Measurements from ENCODE around the gene NCBP2L. TPM values are rescaled to one million over a fixed set of nuclear protein-coding genes. Genes with fewer than 3 reads are reported as not detected.

The NCBP2L gene
- total RNA-seq, 2 experiments from 2014 or later, result not detected

- Mint-ChIP-seq H3K4me3 (no peak overlapping the region), H3K36me3 (ENCODE audit: low read depth) (no peaks in the 10 kb centered on the region), H3K27ac (no peak overlapping the region), H3K27me3 (ENCODE audit: low read depth) (no peaks in the 10 kb centered on the region), H3K9me3 (ENCODE audit: insufficient read depth) (no peaks in the 10 kb centered on the region), H3K4me1 (ENCODE audit: low read depth) (peaks cover 13% of the 10 kb centered on the region)
- no peak for DNase-seq
- ATAC-seq, result no peak
- ChIA-PET CTCF (interaction anchor here (1.0 kb wide), 1 partner anchor 22 kb away, joined by 3 read pairs; the partner anchor contains the start of gene NCBP2L), POLR2A (no interaction called here)
These were observed 21.8 kb upstream of the NCBP2L start for GRCh38 chrX:107755721-107756120.

GRCh38 chrX:107758231-107758766 lies 19.2 kb upstream of the NCBP2L start:
- H3K36me3 Mint-ChIP-seq (ENCODE audit: low read depth), result no peaks in the 10 kb centered on the region
- H3K9me3 Mint-ChIP-seq (ENCODE audit: insufficient read depth), result no peaks in the 10 kb centered on the region
- no peak for ATAC-seq
- peaks cover 13% of the 10 kb centered on the region for H3K4me1 Mint-ChIP-seq (ENCODE audit: low read depth)
- no peak for DNase-seq
- no peak overlapping the region for H3K27ac Mint-ChIP-seq
- no peak overlapping the region for H3K4me3 Mint-ChIP-seq
- ChIA-PET CTCF (no interaction called here), POLR2A (no interaction called here)
- H3K27me3 Mint-ChIP-seq (ENCODE audit: low read depth), result no peaks in the 10 kb centered on the region

GRCh38 chrX:107760304-107761077 lies 17.0 kb upstream of the NCBP2L start:
- Mint-ChIP-seq H3K27me3 (ENCODE audit: low read depth) (no peaks in the 10 kb centered on the region), H3K27ac (no peak overlapping the region), H3K4me1 (ENCODE audit: low read depth) (peaks cover 6% of the 10 kb centered on the region), H3K36me3 (ENCODE audit: low read depth) (no peaks in the 10 kb centered on the region), H3K4me3 (no peak overlapping the region), H3K9me3 (ENCODE audit: insufficient read depth) (no peaks in the 10 kb centered on the region)
- POLR2A ChIA-PET, result no interaction called here
- DNase-seq (no peak), ATAC-seq (no peak)
- CTCF ChIA-PET, result interaction anchor here (1.2 to 2.2 kb wide), 2 partner anchors 16 to 88 kb away, joined by 3 to 11 read pairs; partner anchors contain the start of genes NCBP2L and TSC22D3

- H3K4me3 Mint-ChIP-seq, result no peak overlapping the region
- ChIA-PET POLR2A (no interaction called here), CTCF (interaction anchor here (1.4 kb wide), 1 partner anchor 11 kb away, joined by 4 read pairs; no protein-coding TSS in a partner anchor)
- DNase-seq (no peak), ATAC-seq (no peak)
- H3K27me3 Mint-ChIP-seq (ENCODE audit: low read depth), result no peaks in the 10 kb centered on the region
- H3K9me3 Mint-ChIP-seq (ENCODE audit: insufficient read depth), result no peaks in the 10 kb centered on the region
- H3K36me3 Mint-ChIP-seq (ENCODE audit: low read depth), result no peaks in the 10 kb centered on the region
- no peaks in the 10 kb centered on the region for H3K4me1 Mint-ChIP-seq (ENCODE audit: low read depth)
- H3K27ac Mint-ChIP-seq, result no peak overlapping the region
These were observed 13.9 kb upstream of the NCBP2L start for GRCh38 chrX:107763647-107764046.

- H3K36me3 Mint-ChIP-seq (ENCODE audit: low read depth), result no peaks in the 10 kb centered on the region
- ATAC-seq (no peak), DNase-seq (no peak)
- no peaks in the 10 kb centered on the region for H3K9me3 Mint-ChIP-seq (ENCODE audit: insufficient read depth)
- H3K4me3 Mint-ChIP-seq, result no peak overlapping the region
- POLR2A ChIA-PET, result no interaction called here
- H3K27ac Mint-ChIP-seq, result no peak overlapping the region
- H3K4me1 Mint-ChIP-seq (ENCODE audit: low read depth), result no peaks in the 10 kb centered on the region
- CTCF ChIA-PET, result interaction anchor here (1.5 kb wide), 1 partner anchor 12 kb away, joined by 4 read pairs; the partner anchor contains the start of gene NCBP2L
- H3K27me3 Mint-ChIP-seq (ENCODE audit: low read depth), result no peaks in the 10 kb centered on the region
These were observed 12.5 kb upstream of the NCBP2L start for GRCh38 chrX:107764845-107765608.

- ATAC-seq, result no peak
- Mint-ChIP-seq H3K4me3 (no peak overlapping the region), H3K27me3 (ENCODE audit: low read depth) (no peaks in the 10 kb centered on the region), H3K9me3 (ENCODE audit: insufficient read depth) (no peaks in the 10 kb centered on the region), H3K4me1 (ENCODE audit: low read depth) (no peaks in the 10 kb centered on the region), H3K27ac (no peak overlapping the region), H3K36me3 (ENCODE audit: low read depth) (no peaks in the 10 kb centered on the region)
- ChIA-PET CTCF (interaction anchor here (1.0 to 1.5 kb wide), 2 partner anchors 11 to 105 kb away, joined by 4 read pairs; partner anchors contain the start of gene NCBP2L), POLR2A (interaction anchor here (1.0 kb wide), 1 partner anchor 49 kb away, joined by 3 read pairs; no protein-coding TSS in a partner anchor)
- no peak for DNase-seq
These were observed 10.9 kb upstream of the NCBP2L start for GRCh38 chrX:107766470-107767150.

- CTCF ChIA-PET, result no interaction called here
- no peak for DNase-seq
- Mint-ChIP-seq H3K27me3 (ENCODE audit: low read depth) (no peaks in the 10 kb centered on the region), H3K27ac (no peak overlapping the region), H3K36me3 (ENCODE audit: low read depth) (no peaks in the 10 kb centered on the region), H3K4me1 (ENCODE audit: low read depth) (no peaks in the 10 kb centered on the region), H3K4me3 (no peak overlapping the region), H3K9me3 (ENCODE audit: insufficient read depth) (no peaks in the 10 kb centered on the region)
- ATAC-seq, result no peak
- POLR2A ChIA-PET, result no interaction called here
These were observed 9.5 kb upstream of the NCBP2L start for GRCh38 chrX:107768051-107768450.

- Mint-ChIP-seq H3K4me3 (no peak overlapping the region), H3K27me3 (ENCODE audit: low read depth) (peaks cover 4% of the 10 kb centered on the region), H3K36me3 (ENCODE audit: low read depth) (no peaks in the 10 kb centered on the region), H3K27ac (no peak overlapping the region), H3K4me1 (ENCODE audit: low read depth) (no peaks in the 10 kb centered on the region), H3K9me3 (ENCODE audit: insufficient read depth) (no peaks in the 10 kb centered on the region)
- ChIA-PET POLR2A (no interaction called here), CTCF (no interaction called here)
- DNase-seq (no peak), ATAC-seq (no peak)
These were observed 7.8 kb upstream of the NCBP2L start for GRCh38 chrX:107769581-107770317.

GRCh38 chrX:107773206-107773605 lies 4.3 kb upstream of the NCBP2L start:
- ATAC-seq, result no peak
- CTCF ChIA-PET, result no interaction called here
- Mint-ChIP-seq H3K4me1 (ENCODE audit: low read depth) (peaks cover 9% of the 10 kb centered on the region), H3K27ac (no peak overlapping the region), H3K9me3 (ENCODE audit: insufficient read depth) (no peaks in the 10 kb centered on the region), H3K27me3 (ENCODE audit: low read depth) (peaks cover 4% of the 10 kb centered on the region), H3K36me3 (ENCODE audit: low read depth) (no peaks in the 10 kb centered on the region), H3K4me3 (no peak overlapping the region)
- DNase-seq, result no peak
- POLR2A ChIA-PET, result no interaction called here

GRCh38 chrX:107773906-107774435 lies 3.6 kb upstream of the NCBP2L start:
- no peak overlapping the region for H3K4me3 Mint-ChIP-seq
- no peak for ATAC-seq
- ChIA-PET POLR2A (interaction anchor here (0.6 kb wide), 1 partner anchor 95 kb away, joined by 3 read pairs; no protein-coding TSS in a partner anchor), CTCF (interaction anchor here (1.0 to 5.7 kb wide), 5 partner anchors 11 to 120 kb away, joined by 3 to 147 read pairs (median 26); no protein-coding TSS in a partner anchor)
- no peaks in the 10 kb centered on the region for H3K9me3 Mint-ChIP-seq (ENCODE audit: insufficient read depth)
- H3K27ac Mint-ChIP-seq, result no peak overlapping the region
- H3K36me3 Mint-ChIP-seq (ENCODE audit: low read depth), result no peaks in the 10 kb centered on the region
- H3K4me1 Mint-ChIP-seq (ENCODE audit: low read depth), result peaks cover 9% of the 10 kb centered on the region
- peaks cover 4% of the 10 kb centered on the region for H3K27me3 Mint-ChIP-seq (ENCODE audit: low read depth)
- no peak for DNase-seq
